ENCODE results near the gene SLC10A7.

- TF ChIP-seq CTCF (optimal IDR thresholded peaks at IDR 0.05 in 1 of 3, IDR thresholded peaks at IDR 0.05 in 1 of 3, conservative IDR thresholded peaks at IDR 0.05 in 1 of 3; ENCODE audit: extremely low read depth in 1 of 3, insufficient read depth in 2 of 3, low read length in 3 of 3), result no peak
- TF ChIP-seq EZH2 (IDR thresholded peaks at IDR 0.05; ENCODE audit: low read length), result no peak
Observed at GRCh38 chr4:146283758-146284651, 237.7 kb downstream of the SLC10A7 start.

Measured in keratinocyte (primary cell).